OCI-LY1 (cell line): Measurements from ENCODE around the gene CACNA1E.

Experiments
- EZH2 ChIP-seq: fragments of 200-600 bp; sonication (generic), shearing (Covaris generic); IDR thresholded peaks from 2 replicates; pipeline ENCODE4 v1.8.0; 2017; ENCODE audit warnings: borderline replicate concordance, mixed run types, mild to moderate bottlenecking, antibody characterized with exemption, low read length, moderate library complexity, mixed read lengths
- TF ChIP-seq, protein P1 (sequence below): fragments of 200-600 bp; sonication (generic), shearing (Covaris generic); IDR thresholded peaks from 2 replicates; pipeline ENCODE4 v1.5.1; 2017; ENCODE audit warnings: mild to moderate bottlenecking, antibody characterized with exemption, low read length, moderate library complexity, mixed read lengths

GRCh38 chr1:181490740-181491712, 7.7 kb downstream of the CACNA1E start:
- TF ChIP-seq, protein P1, sequence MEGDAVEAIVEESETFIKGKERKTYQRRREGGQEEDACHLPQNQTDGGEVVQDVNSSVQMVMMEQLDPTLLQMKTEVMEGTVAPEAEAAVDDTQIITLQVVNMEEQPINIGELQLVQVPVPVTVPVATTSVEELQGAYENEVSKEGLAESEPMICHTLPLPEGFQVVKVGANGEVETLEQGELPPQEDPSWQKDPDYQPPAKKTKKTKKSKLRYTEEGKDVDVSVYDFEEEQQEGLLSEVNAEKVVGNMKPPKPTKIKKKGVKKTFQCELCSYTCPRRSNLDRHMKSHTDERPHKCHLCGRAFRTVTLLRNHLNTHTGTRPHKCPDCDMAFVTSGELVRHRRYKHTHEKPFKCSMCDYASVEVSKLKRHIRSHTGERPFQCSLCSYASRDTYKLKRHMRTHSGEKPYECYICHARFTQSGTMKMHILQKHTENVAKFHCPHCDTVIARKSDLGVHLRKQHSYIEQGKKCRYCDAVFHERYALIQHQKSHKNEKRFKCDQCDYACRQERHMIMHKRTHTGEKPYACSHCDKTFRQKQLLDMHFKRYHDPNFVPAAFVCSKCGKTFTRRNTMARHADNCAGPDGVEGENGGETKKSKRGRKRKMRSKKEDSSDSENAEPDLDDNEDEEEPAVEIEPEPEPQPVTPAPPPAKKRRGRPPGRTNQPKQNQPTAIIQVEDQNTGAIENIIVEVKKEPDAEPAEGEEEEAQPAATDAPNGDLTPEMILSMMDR = no peak
- TF ChIP-seq EZH2 = no peak
